PC-3 (cell line): ENCODE results near the gene RAP1B. TPM values are rescaled to one million over a fixed set of nuclear protein-coding genes. Genes with fewer than 3 reads are reported as not detected.

Experiments
- ATAC-seq: fragments of 200-7000 bp; cut with Tn5 transposase; 2 replicates; pipeline ENCODE4 v1.9.1; 2020; ENCODE audit warnings: mild to moderate bottlenecking, moderate library complexity
- BruUV-seq: library from RNA; stranded (reverse); fragments of 400-500 nt; replicated peaks from 2 replicates; lab custom pipeline; 2021; lab: Mats Ljungman, UMichigan
- CTCF ChIA-PET: fragments of 300-600 bp; sonication (Branson Sonifier 250); formaldehyde crosslinking; loops from one replicate; lab custom pipeline; 2022; ENCODE audit warnings: antibody characterized with exemption; lab: Charles Lee
- POLR2A ChIA-PET: fragments of 300-600 bp; sonication (Branson Sonifier 250); formaldehyde crosslinking; loops from one replicate; lab custom pipeline; 2022; ENCODE audit warnings: antibody characterized with exemption; ENCODE audit not compliant: unreplicated experiment; lab: Charles Lee
- DNase-seq: peaks from one replicate; pipeline ENCODE4 v3.0.0-alpha.2; 2015
- H2AFZ ChIP-seq: fragments of 300-600 bp; sonication (generic); 2 replicates; pipeline ENCODE4 v1.6.0; 2016; ENCODE audit warnings: antibody characterized with exemption, low read length
- H3F3A ChIP-seq: fragments of 300-600 bp; sonication (generic); one replicate; pipeline ENCODE4 v1.6.0; 2017; ENCODE audit warnings: antibody characterized with exemption, low read length, control low read depth, mild to moderate bottlenecking; ENCODE audit not compliant: unreplicated experiment
- H3K27ac ChIP-seq: fragments of 300-600 bp; sonication (generic); 2 replicates; pipeline ENCODE4 v1.5.1; 2016; ENCODE audit warnings: mild to moderate bottlenecking, low read length
- H3K27me3 ChIP-seq: fragments of 300-600 bp; sonication (generic); 2 replicates; pipeline ENCODE4 v1.6.1; 2016; ENCODE audit warnings: low read length, mixed read lengths
- H3K36me3 ChIP-seq: fragments of 300-600 bp; sonication (generic); 2 replicates; pipeline ENCODE4 v1.6.1; 2016; ENCODE audit warnings: low read depth, mixed run types, low read length, mixed read lengths
- H3K4me1 ChIP-seq: fragments of 300-600 bp; sonication (generic); 2 replicates; pipeline ENCODE4 v1.5.1; 2016; ENCODE audit warnings: low read length; ENCODE audit not compliant: insufficient read depth
- H3K4me2 ChIP-seq: fragments of 300-600 bp; sonication (generic); 2 replicates; pipeline ENCODE4 v1.6.0; 2016; ENCODE audit warnings: low read length
- H3K4me3 ChIP-seq: fragments of 300-600 bp; sonication (generic); 2 replicates; pipeline ENCODE4 v1.5.1; 2016; ENCODE audit warnings: mild to moderate bottlenecking, low read length, mixed read lengths
- H3K79me2 ChIP-seq: fragments of 300-600 bp; sonication (generic); 2 replicates; pipeline ENCODE4 v1.6.1; 2017; ENCODE audit warnings: low read length, mixed read lengths
- H3K9ac ChIP-seq: fragments of 300-600 bp; sonication (generic); 2 replicates; pipeline ENCODE4 v1.6.0; 2016; ENCODE audit warnings: mild to moderate bottlenecking, low read length
- H3K9me2 ChIP-seq: fragments of 300-600 bp; sonication (generic); replicated peaks from 2 replicates; pipeline ENCODE4 v1.6.1; 2016; ENCODE audit warnings: mixed run types, low read length, mixed read lengths
- H3K9me3 ChIP-seq: fragments of 300-600 bp; sonication (generic); 2 replicates; pipeline ENCODE4 v1.6.1; 2016; ENCODE audit warnings: low read length, mixed read lengths
- H4K20me1 ChIP-seq: fragments of 300-600 bp; sonication (generic); 2 replicates; pipeline ENCODE4 v1.6.1; 2016; ENCODE audit warnings: low read length, mixed read lengths
- EZH2 ChIP-seq: fragments of 300-600 bp; sonication (generic); IDR thresholded peaks from one replicate; pipeline ENCODE4 v1.6.1; 2017; ENCODE audit warnings: antibody characterized with exemption, mild to moderate bottlenecking, low read length; ENCODE audit not compliant: unreplicated experiment
- EZH2phosphoT487 ChIP-seq: fragments of 300-600 bp; sonication (generic); IDR thresholded peaks from 2 replicates; pipeline ENCODE4 v1.6.1; 2018; ENCODE audit warnings: mild to moderate bottlenecking, antibody characterized with exemption, low read length, borderline replicate concordance
- intact Hi-C: fragments of 100-400 bp; cut with micrococcal nuclease; formaldehyde crosslinking; loops from 2 replicates; pipeline ENCODE4 v1.9.0; 2023
- total RNA-seq: library from RNA; depleted of rRNA; stranded (reverse); fragments of >200 nt; gene quantifications from 2 replicates; pipeline ENCODE4 v1.2.3, GENCODE V29; 2014
- TF ChIP-seq, protein P1 (sequence below): fragments of 300-600 bp; sonication (generic); conservative IDR thresholded peaks from 2 replicates; pipeline ENCODE4 v1.5.1; 2017; ENCODE audit warnings: antibody characterized with exemption, low read depth, mild to moderate bottlenecking, low read length

The RAP1B gene
- total RNA-seq, 1 experiment from 2014 or later: 98.0 TPM

DNA sequence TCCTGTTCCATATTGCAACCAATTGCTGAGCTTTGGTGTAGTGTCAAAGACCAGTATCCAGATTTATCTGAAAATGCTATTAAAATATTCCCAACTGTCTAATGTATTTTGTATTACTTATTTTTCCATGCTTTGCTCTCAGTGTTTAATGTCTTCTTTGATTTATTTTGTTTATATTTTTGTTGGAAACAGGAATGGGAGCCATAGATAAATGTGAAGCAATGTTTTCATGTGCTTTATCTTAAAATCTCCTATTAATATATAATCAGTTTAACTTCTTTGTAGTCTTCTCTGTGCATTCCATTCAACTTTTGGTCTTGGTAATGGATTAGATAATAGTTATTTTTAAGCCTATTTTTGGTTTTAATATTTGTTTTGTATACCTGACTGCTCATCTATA is 8.8 kb downstream of the RAP1B start:
- ChIA-PET POLR2A (interaction anchor here (0.5 to 0.6 kb wide), 2 partner anchors 35 to 395 kb away, joined by 12 to 24 read pairs; no protein-coding TSS in a partner anchor), CTCF (no interaction called here)
- Histone ChIP-seq H3K9me2 (no peaks in the 10 kb centered on the region), H3K4me2 (no peak overlapping the region), H3K27ac (no peak overlapping the region), H3K9me3 (no peaks in the 10 kb centered on the region), H3K9ac (no peak overlapping the region), H2AFZ (no peak overlapping the region), H3K4me1 (peaks cover 19% of the 10 kb centered on the region), H3K4me3 (no peak overlapping the region), H3F3A (no peaks in the 10 kb centered on the region), H3K36me3 (no peaks in the 10 kb centered on the region; the same call in 1 of the 2 replicates), H3K27me3 (no peaks in the 10 kb centered on the region), H4K20me1 (peaks cover 73% of the 10 kb centered on the region), H3K79me2 (peaks cover 100% of the 10 kb centered on the region)
- TF ChIP-seq, protein P1, sequence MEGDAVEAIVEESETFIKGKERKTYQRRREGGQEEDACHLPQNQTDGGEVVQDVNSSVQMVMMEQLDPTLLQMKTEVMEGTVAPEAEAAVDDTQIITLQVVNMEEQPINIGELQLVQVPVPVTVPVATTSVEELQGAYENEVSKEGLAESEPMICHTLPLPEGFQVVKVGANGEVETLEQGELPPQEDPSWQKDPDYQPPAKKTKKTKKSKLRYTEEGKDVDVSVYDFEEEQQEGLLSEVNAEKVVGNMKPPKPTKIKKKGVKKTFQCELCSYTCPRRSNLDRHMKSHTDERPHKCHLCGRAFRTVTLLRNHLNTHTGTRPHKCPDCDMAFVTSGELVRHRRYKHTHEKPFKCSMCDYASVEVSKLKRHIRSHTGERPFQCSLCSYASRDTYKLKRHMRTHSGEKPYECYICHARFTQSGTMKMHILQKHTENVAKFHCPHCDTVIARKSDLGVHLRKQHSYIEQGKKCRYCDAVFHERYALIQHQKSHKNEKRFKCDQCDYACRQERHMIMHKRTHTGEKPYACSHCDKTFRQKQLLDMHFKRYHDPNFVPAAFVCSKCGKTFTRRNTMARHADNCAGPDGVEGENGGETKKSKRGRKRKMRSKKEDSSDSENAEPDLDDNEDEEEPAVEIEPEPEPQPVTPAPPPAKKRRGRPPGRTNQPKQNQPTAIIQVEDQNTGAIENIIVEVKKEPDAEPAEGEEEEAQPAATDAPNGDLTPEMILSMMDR: no peak
- TF ChIP-seq EZH2 (no peak), EZH2phosphoT487 (no peak)
- ATAC-seq (no peak), DNase-seq (no peak)
- no TSS peak for BruUV-seq
- intact Hi-C loops: no loop called here

DNA sequence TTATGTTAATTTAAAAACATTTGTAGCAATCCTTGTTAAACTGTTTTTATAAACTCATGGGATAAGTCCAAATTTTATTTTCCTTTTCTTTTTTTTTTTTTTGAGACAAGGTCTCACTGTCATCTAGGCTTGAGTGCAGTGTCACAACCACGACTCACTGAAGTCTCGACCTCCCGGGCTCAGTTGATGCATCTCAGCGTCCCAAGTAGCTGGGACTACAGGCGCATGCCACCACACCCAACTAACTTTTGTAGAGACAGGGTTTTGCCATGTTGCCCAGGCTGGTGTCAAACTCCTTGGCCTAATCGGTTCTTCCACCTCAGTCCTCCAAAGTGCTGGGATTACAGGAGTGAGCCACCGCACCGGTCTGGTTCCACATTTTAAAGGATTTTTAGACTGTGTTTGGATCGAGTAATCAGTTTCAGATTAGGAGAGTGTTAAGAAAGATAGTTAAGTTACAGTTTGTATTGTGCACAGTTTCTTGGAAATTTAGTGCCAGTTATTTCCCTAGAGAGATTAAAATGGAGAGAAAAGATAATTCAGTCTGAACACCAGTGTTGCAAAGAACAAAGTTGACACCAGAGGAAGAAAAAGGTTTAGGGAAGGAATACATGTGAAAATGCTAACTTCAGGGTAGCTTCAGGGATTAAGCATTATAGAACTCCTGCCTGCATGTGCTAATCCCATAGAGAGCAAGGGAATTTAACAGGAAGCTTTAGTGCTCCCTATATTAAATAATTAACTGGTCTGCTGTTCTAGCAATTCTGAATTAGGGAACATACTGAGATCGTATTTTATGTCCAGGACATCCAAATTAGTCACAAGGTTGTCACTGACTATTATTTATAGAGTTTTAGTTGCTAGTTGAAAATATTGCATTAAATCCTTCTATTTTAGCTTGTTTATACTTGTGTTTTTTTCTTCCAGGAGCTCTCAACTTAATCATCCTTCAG is 10.1 kb downstream of the RAP1B start:
- intact Hi-C loops: no loop called here
- Histone ChIP-seq H3K4me1 (peaks cover 14% of the 10 kb centered on the region), H2AFZ (no peak overlapping the region), H3K4me3 (no peak overlapping the region), H3K9me2 (no peaks in the 10 kb centered on the region), H3F3A (no peaks in the 10 kb centered on the region), H3K79me2 (peaks cover 100% of the 10 kb centered on the region), H4K20me1 (peaks cover 61% of the 10 kb centered on the region), H3K27ac (no peak overlapping the region), H3K9ac (no peak overlapping the region), H3K27me3 (no peaks in the 10 kb centered on the region), H3K36me3 (no peaks in the 10 kb centered on the region; the same call in 1 of the 2 replicates), H3K4me2 (no peak overlapping the region), H3K9me3 (no peaks in the 10 kb centered on the region)
- CTCF ChIA-PET: no interaction called here
- BruUV-seq: no TSS peak
- DNase-seq: no peak
- ATAC-seq: no peak
- TF ChIP-seq EZH2phosphoT487 (no peak), EZH2 (no peak)
- TF ChIP-seq, protein P1: no peak
- POLR2A ChIA-PET: no interaction called here
